ENCODE data around the gene FCHO2. TPM values are rescaled to one million over a fixed set of nuclear protein-coding genes. Genes with fewer than 3 reads are reported as not detected.

FCHO2 gene
- total RNA-seq, 5 donors from 2014 or later (not counting 1 experiment from before 2014, with no cell fraction given) = 0.90 to 5.5 (median 4.1) TPM

- H3K27me3 Mint-ChIP-seq = peaks cover 2 to 3% of the 10 kb centered on the region in 2 donors
- 100% methylated on average over 1 of the region's 2 CpGs for WGBS (ENCODE audit: insufficient coverage)
- Histone ChIP-seq H3K27me3 (replicated peaks in 1 of 2; ENCODE audit: control insufficient read depth in 2 of 2, extremely low read depth in 1 of 2, insufficient read depth in 2 of 2, low read length in 1 of 2) (peaks cover 0 to 2% of the 10 kb centered on the region in 2 experiments), H3K27ac (ENCODE audit: low read length) (no peak overlapping the region), H3K4me1 (ENCODE audit: control insufficient read depth in 1 of 2, extremely low read depth in 1 of 2, insufficient read depth in 2 of 2, low read length in 2 of 2) (no peaks in the 10 kb centered on the region), H3K9me3 (no peaks in the 10 kb centered on the region), H3K36me3 (ENCODE audit: control insufficient read depth in 2 of 2, extremely low read depth in 1 of 2, insufficient read depth in 1 of 2, low read length in 1 of 2) (no peaks in the 10 kb centered on the region), H3K4me3 (ENCODE audit: control insufficient read depth in 1 of 2, extremely low read depth in 1 of 2, low read length in 1 of 2) (no peak overlapping the region)
- no peak overlapping the region for H3K27ac Mint-ChIP-seq
- no peaks in the 10 kb centered on the region for H3K4me1 Mint-ChIP-seq
- no peaks in the 10 kb centered on the region for H3K36me3 Mint-ChIP-seq
- ATAC-seq (replicated peaks in 1 of 4) = no peak
- no peak overlapping the region for H3K4me3 Mint-ChIP-seq
- no peak for DNase-seq
- CTCF ChIA-PET = no interaction called here
- no peaks in the 10 kb centered on the region for H3K9me3 Mint-ChIP-seq
- POLR2A ChIA-PET = no interaction called here
These were observed 76.0 kb downstream of the FCHO2 start for GRCh38 chr5:73031839-73032238.

GRCh38 chr5:73032635-73033034 lies 76.8 kb downstream of the FCHO2 start:
- Mint-ChIP-seq H3K27me3 (peaks cover 0 to 3% of the 10 kb centered on the region in 2 donors), H3K9me3 (no peaks in the 10 kb centered on the region), H3K4me1 (no peaks in the 10 kb centered on the region), H3K36me3 (no peaks in the 10 kb centered on the region), H3K4me3 (no peak overlapping the region), H3K27ac (no peak overlapping the region)
- H3K9me3 ChIP-seq = no peaks in the 10 kb centered on the region
- POLR2A ChIA-PET = no interaction called here
- CTCF ChIA-PET = no interaction called here
- DNase-seq (no peak), ATAC-seq (replicated peaks in 1 of 4) (no peak)
- H3K27ac ChIP-seq (ENCODE audit: low read length) = no peak overlapping the region
- H3K4me1 ChIP-seq (ENCODE audit: control insufficient read depth in 1 of 2, extremely low read depth in 1 of 2, insufficient read depth in 2 of 2, low read length in 2 of 2) = no peaks in the 10 kb centered on the region
- H3K27me3 ChIP-seq (replicated peaks in 1 of 2; ENCODE audit: control insufficient read depth in 2 of 2, extremely low read depth in 1 of 2, insufficient read depth in 2 of 2, low read length in 1 of 2) = peaks cover 0 to 2% of the 10 kb centered on the region in 2 experiments
- WGBS (ENCODE audit: insufficient coverage) = no CpG with 5 or more reads among the region's 2 CpGs
- no peaks in the 10 kb centered on the region for H3K36me3 ChIP-seq (ENCODE audit: control insufficient read depth in 2 of 2, extremely low read depth in 1 of 2, insufficient read depth in 1 of 2, low read length in 1 of 2)
- H3K4me3 ChIP-seq (ENCODE audit: control insufficient read depth in 1 of 2, extremely low read depth in 1 of 2, low read length in 1 of 2) = no peak overlapping the region

- H3K9me3 ChIP-seq = no peaks in the 10 kb centered on the region
- Mint-ChIP-seq H3K4me3 (no peak overlapping the region), H3K27me3 (no peaks in the 10 kb centered on the region), H3K9me3 (no peaks in the 10 kb centered on the region), H3K4me1 (no peaks in the 10 kb centered on the region), H3K27ac (no peak overlapping the region), H3K36me3 (no peaks in the 10 kb centered on the region)
- no peaks in the 10 kb centered on the region for H3K4me1 ChIP-seq (ENCODE audit: control insufficient read depth in 1 of 2, extremely low read depth in 1 of 2, insufficient read depth in 2 of 2, low read length in 2 of 2)
- no peak overlapping the region for H3K4me3 ChIP-seq (ENCODE audit: control insufficient read depth in 1 of 2, extremely low read depth in 1 of 2, low read length in 1 of 2)
- no peak overlapping the region for H3K27ac ChIP-seq (ENCODE audit: low read length)
- ChIA-PET POLR2A (no interaction called here), CTCF (interaction anchor here in 1 of 2 donors (0.6 kb wide), 1 partner anchor 260 kb away, joined by 3 read pairs; no protein-coding TSS in a partner anchor)
- no CpG with 5 or more reads among the region's 5 CpGs for WGBS (ENCODE audit: insufficient coverage)
- H3K36me3 ChIP-seq (ENCODE audit: control insufficient read depth in 2 of 2, extremely low read depth in 1 of 2, insufficient read depth in 1 of 2, low read length in 1 of 2) = no peaks in the 10 kb centered on the region
- ATAC-seq (replicated peaks in 1 of 4) (no peak), DNase-seq (no peak)
- H3K27me3 ChIP-seq (replicated peaks in 1 of 2; ENCODE audit: control insufficient read depth in 2 of 2, extremely low read depth in 1 of 2, insufficient read depth in 2 of 2, low read length in 1 of 2) = peaks cover 0 to 2% of the 10 kb centered on the region in 2 experiments
These were observed 81.7 kb downstream of the FCHO2 start for GRCh38 chr5:73037545-73037944.

GRCh38 chr5:73039082-73039481 lies 83.2 kb downstream of the FCHO2 start:
- POLR2A ChIA-PET = no interaction called here
- H3K27me3 Mint-ChIP-seq = no peaks in the 10 kb centered on the region
- H3K36me3 ChIP-seq (ENCODE audit: control insufficient read depth in 2 of 2, extremely low read depth in 1 of 2, insufficient read depth in 1 of 2, low read length in 1 of 2) = no peaks in the 10 kb centered on the region

GRCh38 chr5:73042993-73043392 lies 87.2 kb downstream of the FCHO2 start:
- DNase-seq (no peak), ATAC-seq (replicated peaks in 1 of 4) (no peak)
- no peak overlapping the region for H3K4me3 Mint-ChIP-seq
- Histone ChIP-seq H3K27ac (ENCODE audit: low read length) (no peak overlapping the region), H3K4me3 (ENCODE audit: control insufficient read depth in 1 of 2, extremely low read depth in 1 of 2, low read length in 1 of 2) (no peak overlapping the region), H3K9me3 (no peaks in the 10 kb centered on the region), H3K4me1 (ENCODE audit: control insufficient read depth in 1 of 2, extremely low read depth in 1 of 2, insufficient read depth in 2 of 2, low read length in 2 of 2) (no peaks in the 10 kb centered on the region), H3K27me3 (replicated peaks in 1 of 2; ENCODE audit: control insufficient read depth in 2 of 2, extremely low read depth in 1 of 2, insufficient read depth in 2 of 2, low read length in 1 of 2) (no peaks in the 10 kb centered on the region), H3K36me3 (ENCODE audit: control insufficient read depth in 2 of 2, extremely low read depth in 1 of 2, insufficient read depth in 1 of 2, low read length in 1 of 2) (no peaks in the 10 kb centered on the region)
- no peak overlapping the region for H3K27ac Mint-ChIP-seq
- H3K27me3 Mint-ChIP-seq = no peaks in the 10 kb centered on the region
- no peaks in the 10 kb centered on the region for H3K36me3 Mint-ChIP-seq
- peaks cover 0 to 6% (median 4%) of the 10 kb centered on the region in 3 donors for H3K9me3 Mint-ChIP-seq
- no peaks in the 10 kb centered on the region for H3K4me1 Mint-ChIP-seq
- CTCF ChIA-PET = no interaction called here
- POLR2A ChIA-PET = no interaction called here

More at GRCh38 chr5:73039082-73039481, 83.2 kb downstream of the FCHO2 start:
- Histone ChIP-seq H3K4me1 (ENCODE audit: control insufficient read depth in 1 of 2, extremely low read depth in 1 of 2, insufficient read depth in 2 of 2, low read length in 2 of 2) (no peaks in the 10 kb centered on the region), H3K27ac (ENCODE audit: low read length) (no peak overlapping the region), H3K27me3 (replicated peaks in 1 of 2; ENCODE audit: control insufficient read depth in 2 of 2, extremely low read depth in 1 of 2, insufficient read depth in 2 of 2, low read length in 1 of 2) (peaks cover 0 to 2% of the 10 kb centered on the region in 2 experiments), H3K9me3 (no peaks in the 10 kb centered on the region), H3K4me3 (ENCODE audit: control insufficient read depth in 1 of 2, extremely low read depth in 1 of 2, low read length in 1 of 2) (no peak overlapping the region)
- H3K4me3 Mint-ChIP-seq = no peak overlapping the region
- DNase-seq (no peak), ATAC-seq (replicated peaks in 1 of 4) (no peak)
- CTCF ChIA-PET = no interaction called here
- no peak overlapping the region for H3K27ac Mint-ChIP-seq
- H3K4me1 Mint-ChIP-seq = no peaks in the 10 kb centered on the region
- H3K9me3 Mint-ChIP-seq = no peaks in the 10 kb centered on the region
- no peaks in the 10 kb centered on the region for H3K36me3 Mint-ChIP-seq

GRCh38 chr5:73044546-73044945 lies 88.7 kb downstream of the FCHO2 start:
- POLR2A ChIA-PET = no interaction called here

GRCh38 chr5:73045623-73046022 lies 89.8 kb downstream of the FCHO2 start:
- Histone ChIP-seq H3K4me1 (ENCODE audit: control insufficient read depth in 1 of 2, extremely low read depth in 1 of 2, insufficient read depth in 2 of 2, low read length in 2 of 2) (no peaks in the 10 kb centered on the region), H3K27me3 (replicated peaks in 1 of 2; ENCODE audit: control insufficient read depth in 2 of 2, extremely low read depth in 1 of 2, insufficient read depth in 2 of 2, low read length in 1 of 2) (no peaks in the 10 kb centered on the region), H3K9me3 (no peaks in the 10 kb centered on the region), H3K36me3 (ENCODE audit: control insufficient read depth in 2 of 2, extremely low read depth in 1 of 2, insufficient read depth in 1 of 2, low read length in 1 of 2) (no peaks in the 10 kb centered on the region), H3K4me3 (ENCODE audit: control insufficient read depth in 1 of 2, extremely low read depth in 1 of 2, low read length in 1 of 2) (no peak overlapping the region), H3K27ac (ENCODE audit: low read length) (no peak overlapping the region)
- DNase-seq (no peak), ATAC-seq (replicated peaks in 1 of 4) (no peak)
- POLR2A ChIA-PET = no interaction called here
- no CpG with 5 or more reads among the region's 1 CpG for WGBS (ENCODE audit: insufficient coverage)
- Mint-ChIP-seq H3K27ac (no peak overlapping the region), H3K4me1 (no peaks in the 10 kb centered on the region), H3K27me3 (no peaks in the 10 kb centered on the region), H3K9me3 (peaks cover 0 to 6% (median 4%) of the 10 kb centered on the region in 3 donors), H3K36me3 (no peaks in the 10 kb centered on the region), H3K4me3 (no peak overlapping the region)
- CTCF ChIA-PET = no interaction called here

More at GRCh38 chr5:73044546-73044945, 88.7 kb downstream of the FCHO2 start:
- ATAC-seq (replicated peaks in 1 of 4) (no peak), DNase-seq (no peak)
- no peaks in the 10 kb centered on the region for H3K27me3 ChIP-seq (replicated peaks in 1 of 2; ENCODE audit: control insufficient read depth in 2 of 2, extremely low read depth in 1 of 2, insufficient read depth in 2 of 2, low read length in 1 of 2)
- H3K9me3 ChIP-seq = no peaks in the 10 kb centered on the region
- H3K4me1 Mint-ChIP-seq = no peaks in the 10 kb centered on the region
- CTCF ChIA-PET = no interaction called here
- H3K27ac Mint-ChIP-seq = no peak overlapping the region
- H3K4me3 ChIP-seq (ENCODE audit: control insufficient read depth in 1 of 2, extremely low read depth in 1 of 2, low read length in 1 of 2) = no peak overlapping the region
- H3K9me3 Mint-ChIP-seq = peaks cover 0 to 6% (median 4%) of the 10 kb centered on the region in 3 donors
- H3K36me3 Mint-ChIP-seq = no peaks in the 10 kb centered on the region
- H3K36me3 ChIP-seq (ENCODE audit: control insufficient read depth in 2 of 2, extremely low read depth in 1 of 2, insufficient read depth in 1 of 2, low read length in 1 of 2) = no peaks in the 10 kb centered on the region
- no peak overlapping the region for H3K4me3 Mint-ChIP-seq
- no peaks in the 10 kb centered on the region for H3K27me3 Mint-ChIP-seq
- H3K4me1 ChIP-seq (ENCODE audit: control insufficient read depth in 1 of 2, extremely low read depth in 1 of 2, insufficient read depth in 2 of 2, low read length in 2 of 2) = no peaks in the 10 kb centered on the region
- H3K27ac ChIP-seq (ENCODE audit: low read length) = no peak overlapping the region
